H9 (cell line): ENCODE data around the gene AARSD1. TPM values are rescaled to one million over a fixed set of nuclear protein-coding genes. Genes with fewer than 3 reads are reported as not detected.

Experiments
- DNase-seq: peaks from one replicate; pipeline ENCODE4 v3.0.0-alpha.2; 2017
- H2AFZ ChIP-seq: one replicate; pipeline ENCODE4 v1.6.1; 2013; ENCODE audit warnings: mild to moderate bottlenecking, low read length, control low read depth, moderate library complexity
- H2AK5ac ChIP-seq: 2 replicates; pipeline ENCODE4 v1.6.1; 2013; ENCODE audit warnings: low read length, control low read depth, mixed read lengths; ENCODE audit not compliant: insufficient read length
- H2BK120ac ChIP-seq: one replicate; pipeline ENCODE4 v1.6.1; 2013; ENCODE audit warnings: low read depth, mild to moderate bottlenecking, low read length, control low read depth, inconsistent platforms; ENCODE audit not compliant: poor library complexity, severe bottlenecking
- H2BK12ac ChIP-seq: 2 replicates; pipeline ENCODE4 v1.6.1; 2013; ENCODE audit warnings: low read length, control low read depth, mixed read lengths, low read depth; ENCODE audit not compliant: insufficient read length
- H2BK15ac ChIP-seq: 2 replicates; pipeline ENCODE4 v1.6.1; 2013; ENCODE audit warnings: low read depth, low read length, control low read depth
- H2BK20ac ChIP-seq: one replicate; pipeline ENCODE4 v1.6.1; 2013; ENCODE audit warnings: low read depth, mild to moderate bottlenecking, low read length, control low read depth, inconsistent platforms; ENCODE audit not compliant: poor library complexity, severe bottlenecking
- H2BK5ac ChIP-seq: 2 replicates; pipeline ENCODE4 v1.6.1; 2013; ENCODE audit warnings: low read length, control low read depth, mixed read lengths; ENCODE audit not compliant: insufficient read length
- H3K14ac ChIP-seq: 2 replicates; pipeline ENCODE4 v1.6.1; 2013; ENCODE audit warnings: low read length, control low read depth; ENCODE audit not compliant: insufficient read depth
- H3K18ac ChIP-seq: 2 replicates; pipeline ENCODE4 v1.6.1; 2013; ENCODE audit warnings: low read depth, mild to moderate bottlenecking, mixed read lengths, low read length, control low read depth; ENCODE audit not compliant: insufficient read length
- H3K23ac ChIP-seq: 2 replicates; pipeline ENCODE4 v1.6.1; 2013; ENCODE audit warnings: low read length, control low read depth, mixed read lengths, low read depth; ENCODE audit not compliant: insufficient read length
- H3K23me2 ChIP-seq: 2 replicates; pipeline ENCODE4 v1.6.1; 2013; ENCODE audit warnings: low read depth, mild to moderate bottlenecking, mixed read lengths, low read length, control low read depth; ENCODE audit not compliant: insufficient read length, poor library complexity, severe bottlenecking
- H3K27ac ChIP-seq: 2 replicates; pipeline ENCODE4 v1.5.1; 2013; ENCODE audit warnings: low read length, control low read depth, mixed read lengths, low read depth; ENCODE audit not compliant: insufficient read length
- H3K27me3 ChIP-seq: 2 replicates; pipeline ENCODE4 v1.6.1; 2013; ENCODE audit warnings: low read length, control low read depth, inconsistent platforms; ENCODE audit not compliant: insufficient read depth
- H3K4ac ChIP-seq: 2 replicates; pipeline ENCODE4 v1.6.1; 2013; ENCODE audit warnings: low read depth, mild to moderate bottlenecking, control low read depth, inconsistent platforms, low read length, moderate library complexity
- H3K4me1 ChIP-seq: 2 replicates; pipeline ENCODE4 v1.6.1; 2013; ENCODE audit warnings: low read length, control low read depth, inconsistent platforms; ENCODE audit not compliant: insufficient read depth
- H3K4me2 ChIP-seq: 2 replicates; pipeline ENCODE4 v1.6.1; 2013; ENCODE audit warnings: low read length, control low read depth, mixed read lengths; ENCODE audit not compliant: insufficient read length, insufficient read depth
- H3K56ac ChIP-seq: 2 replicates; pipeline ENCODE4 v1.6.1; 2013; ENCODE audit warnings: low read depth, mild to moderate bottlenecking, mixed read lengths, low read length, control low read depth; ENCODE audit not compliant: insufficient read length
- H3K79me1 ChIP-seq: 2 replicates; pipeline ENCODE4 v1.6.1; 2013; ENCODE audit warnings: low read depth, mild to moderate bottlenecking, moderate library complexity, low read length, control low read depth, inconsistent platforms; ENCODE audit not compliant: insufficient read depth, poor library complexity, severe bottlenecking
- H3K79me2 ChIP-seq: 2 replicates; pipeline ENCODE4 v1.6.1; 2013; ENCODE audit warnings: low read length, control low read depth, inconsistent platforms; ENCODE audit not compliant: insufficient read depth
- H3K9ac ChIP-seq: 2 replicates; pipeline ENCODE4 v1.6.1; 2013; ENCODE audit warnings: low read length, control low read depth, mixed read lengths; ENCODE audit not compliant: insufficient read length; ENCODE audit errors: extremely low read depth
- H3K9me3 ChIP-seq: one replicate; pipeline ENCODE4 v1.6.1; 2013; ENCODE audit warnings: low read depth, low read length, inconsistent platforms; ENCODE audit not compliant: control insufficient read depth
- H3T11ph ChIP-seq: one replicate; pipeline ENCODE4 v1.6.1; 2013; ENCODE audit warnings: mild to moderate bottlenecking, low read length, control low read depth, inconsistent platforms
- H4K20me1 ChIP-seq: one replicate; pipeline ENCODE4 v1.6.1; 2013; ENCODE audit not compliant: control insufficient read depth, insufficient read length, insufficient read depth
- H4K5ac ChIP-seq: 2 replicates; pipeline ENCODE4 v1.6.1; 2013; ENCODE audit warnings: low read depth, mild to moderate bottlenecking, mixed read lengths, low read length, control low read depth; ENCODE audit not compliant: insufficient read length
- H4K8ac ChIP-seq: replicated peaks from 2 replicates; pipeline ENCODE4 v1.6.1; 2013; ENCODE audit warnings: low read length, control low read depth, mixed read lengths, low read depth; ENCODE audit not compliant: insufficient read length
- H4K91ac ChIP-seq: 2 replicates; pipeline ENCODE4 v1.6.1; 2013; ENCODE audit warnings: low read depth, mild to moderate bottlenecking, moderate library complexity, mixed read lengths, low read length, control low read depth; ENCODE audit not compliant: insufficient read length
- H3K27ac Mint-ChIP-seq, 3 experiments: 2 replicates in 2 of 3; 3 replicates in 1 of 3; pipeline ENCODE4 v1.8.0; 2020 to 2021; ENCODE audit warnings: mixed read lengths in 3 of 3, mild to moderate bottlenecking in 1 of 3, moderate library complexity in 1 of 3
- H3K27me3 Mint-ChIP-seq: 2 replicates; pipeline ENCODE4 v1.8.0; 2021; ENCODE audit warnings: low read depth, mild to moderate bottlenecking, moderate library complexity, mixed read lengths
- H3K36me3 Mint-ChIP-seq, 3 experiments: 2 replicates in 2 of 3; 3 replicates in 1 of 3; pipeline ENCODE4 v1.8.0; 2020 to 2021; ENCODE audit warnings: low read depth in 3 of 3, mixed read lengths in 3 of 3; ENCODE audit not compliant: insufficient read depth in 1 of 3
- H3K4me1 Mint-ChIP-seq, 2 experiments: 2 replicates each; pipeline ENCODE4 v1.8.0; 2020; ENCODE audit warnings: mixed read lengths in 2 of 2
- H3K4me3 Mint-ChIP-seq, 2 experiments: 2 replicates in 1 of 2; 3 replicates in 1 of 2; pipeline ENCODE4 v1.8.0; 2020 to 2021; ENCODE audit warnings: mild to moderate bottlenecking in 2 of 2, mixed read lengths in 2 of 2, moderate library complexity in 1 of 2
- H3K9me3 Mint-ChIP-seq, 2 experiments: 2 replicates in 1 of 2; 3 replicates in 1 of 2; pipeline ENCODE4 v1.8.0; 2020; ENCODE audit warnings: mild to moderate bottlenecking in 2 of 2, mixed read lengths in 2 of 2, moderate library complexity in 1 of 2
- WGBS: extraction: QIAGEN DNeasy Blood & Tissue Kit; methylation state at CpG from one replicate; pipeline ENCODE4 v1.1.7; 2013; ENCODE audit warnings: missing lambda C conversion rate, low lambda C conversion rate, mixed read lengths; ENCODE audit not compliant: insufficient read length; ENCODE audit errors: extremely low coverage; 5-methylcytosine and 5-hydroxymethylcytosine counted together
- total RNA-seq: library from RNA; stranded (reverse); gene quantifications from 2 replicates; pipeline ENCODE4 v1.2.1, GENCODE V29; 2021
- TF ChIP-seq, protein P1 (sequence below): fragments of 200-600 bp; sonication (generic); conservative IDR thresholded peaks from 3 replicates; pipeline ENCODE4 v1.8.0; 2021; ENCODE audit warnings: antibody characterized with exemption, mild to moderate bottlenecking

The AARSD1 gene
- total RNA-seq, 1 experiment from 2014 or later: 68.7 TPM

DNA sequence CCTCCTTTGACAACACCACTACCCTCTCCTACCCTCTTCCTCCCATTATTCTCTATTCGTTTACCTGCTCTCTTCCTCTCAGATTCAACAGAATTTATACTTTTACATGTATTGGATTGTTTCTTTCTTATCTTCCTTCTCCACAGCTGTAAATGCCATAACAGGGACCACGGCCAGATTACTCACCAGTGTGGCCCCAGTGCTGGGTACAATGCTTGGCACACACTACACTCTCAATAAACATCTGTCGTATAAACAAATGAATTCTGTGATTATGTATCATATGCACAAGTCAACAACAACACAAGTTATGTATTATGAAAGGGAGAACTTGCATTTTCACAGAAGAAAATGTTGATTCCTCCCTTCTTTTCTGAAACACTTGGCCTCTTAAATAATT lies 20.0 kb downstream of the AARSD1 start:
- Mint-ChIP-seq H3K36me3 (peaks cover 0 to 1% (median under 1%) of the 10 kb centered on the region in 3 experiments; a peak in 4 of 7 replicates), H3K9me3 (no peaks in the 10 kb centered on the region), H3K27ac (no peak overlapping the region; a peak in 1 of 7 replicates), H3K4me1 (no peaks in the 10 kb centered on the region), H3K27me3 (no peaks in the 10 kb centered on the region), H3K4me3 (no peak overlapping the region)
- no peak overlapping the region for H3T11ph ChIP-seq
- H3K27me3 ChIP-seq: no peaks in the 10 kb centered on the region
- H3K79me1 ChIP-seq: no peaks in the 10 kb centered on the region
- no peaks in the 10 kb centered on the region for H3K79me2 ChIP-seq
- H3K23ac ChIP-seq: no peak overlapping the region
- H3K18ac ChIP-seq: no peak overlapping the region
- H4K8ac ChIP-seq: no peak overlapping the region
- no peak overlapping the region for H2AFZ ChIP-seq
- DNase-seq: no peak
- no peaks in the 10 kb centered on the region for H4K20me1 ChIP-seq
- no peak overlapping the region for H2BK12ac ChIP-seq
- H3K9ac ChIP-seq: no peak overlapping the region
- H2BK20ac ChIP-seq: no peak overlapping the region
- no peak overlapping the region for H2BK120ac ChIP-seq
- H3K9me3 ChIP-seq: no peaks in the 10 kb centered on the region
- H3K4me1 ChIP-seq: no peaks in the 10 kb centered on the region
- H4K5ac ChIP-seq: no peak overlapping the region
- H3K27ac ChIP-seq: no peak overlapping the region
- TF ChIP-seq, protein P1, sequence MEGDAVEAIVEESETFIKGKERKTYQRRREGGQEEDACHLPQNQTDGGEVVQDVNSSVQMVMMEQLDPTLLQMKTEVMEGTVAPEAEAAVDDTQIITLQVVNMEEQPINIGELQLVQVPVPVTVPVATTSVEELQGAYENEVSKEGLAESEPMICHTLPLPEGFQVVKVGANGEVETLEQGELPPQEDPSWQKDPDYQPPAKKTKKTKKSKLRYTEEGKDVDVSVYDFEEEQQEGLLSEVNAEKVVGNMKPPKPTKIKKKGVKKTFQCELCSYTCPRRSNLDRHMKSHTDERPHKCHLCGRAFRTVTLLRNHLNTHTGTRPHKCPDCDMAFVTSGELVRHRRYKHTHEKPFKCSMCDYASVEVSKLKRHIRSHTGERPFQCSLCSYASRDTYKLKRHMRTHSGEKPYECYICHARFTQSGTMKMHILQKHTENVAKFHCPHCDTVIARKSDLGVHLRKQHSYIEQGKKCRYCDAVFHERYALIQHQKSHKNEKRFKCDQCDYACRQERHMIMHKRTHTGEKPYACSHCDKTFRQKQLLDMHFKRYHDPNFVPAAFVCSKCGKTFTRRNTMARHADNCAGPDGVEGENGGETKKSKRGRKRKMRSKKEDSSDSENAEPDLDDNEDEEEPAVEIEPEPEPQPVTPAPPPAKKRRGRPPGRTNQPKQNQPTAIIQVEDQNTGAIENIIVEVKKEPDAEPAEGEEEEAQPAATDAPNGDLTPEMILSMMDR: no peak
- no peak overlapping the region for H4K91ac ChIP-seq
- no peak overlapping the region for H2AK5ac ChIP-seq
- H3K56ac ChIP-seq: no peak overlapping the region
- H2BK15ac ChIP-seq: no peak overlapping the region
- 100% methylated on average over 1 of the region's 3 CpGs for WGBS
- no peak overlapping the region for H3K14ac ChIP-seq
- no peaks in the 10 kb centered on the region for H3K23me2 ChIP-seq
- no peak overlapping the region for H2BK5ac ChIP-seq
- H3K4ac ChIP-seq: no peak overlapping the region
- no peak overlapping the region for H3K4me2 ChIP-seq
